NT2/D1 (cell line): ENCODE measurements around the gene RAMAC.

Source experiments
- SUZ12 ChIP-seq: IDR thresholded peaks from 2 replicates; pipeline ENCODE4 v1.6.1; 2011; ENCODE audit not compliant: insufficient read length, insufficient read depth; ENCODE audit errors: extremely low read depth
- YY1 ChIP-seq: IDR thresholded peaks from 2 replicates; pipeline ENCODE4 v1.6.1; 2011; ENCODE audit not compliant: insufficient read length, insufficient read depth
- ZNF274 ChIP-seq: IDR thresholded peaks from 2 replicates; pipeline ENCODE4 v1.6.1; 2011; ENCODE audit warnings: mild to moderate bottlenecking, low read depth, low read length

- no peak for TF ChIP-seq YY1
- no peak for TF ChIP-seq ZNF274
- TF ChIP-seq SUZ12: no peak
These were observed 19.3 kb upstream of the RAMAC start for GRCh38 chr15:82966671-82967071.
